Kidney epithelial cell (primary cell): ENCODE results near the gene CACNB2. TPM values are rescaled to one million over a fixed set of nuclear protein-coding genes. Genes with fewer than 3 reads are reported as not detected.

ENCODE experiments used
- DNase-seq: peaks from one replicate; pipeline ENCODE4 v3.0.0-alpha.2; 2010; ENCODE audit warnings: low read depth
- H3K27me3 ChIP-seq: 2 replicates; pipeline ENCODE4 v1.6.0; 2011; ENCODE audit warnings: low read length; ENCODE audit not compliant: control insufficient read depth, insufficient read depth
- H3K36me3 ChIP-seq: 2 replicates; pipeline ENCODE4 v1.5.1; 2011; ENCODE audit warnings: low read length; ENCODE audit not compliant: control insufficient read depth, insufficient read depth
- H3K4me3 ChIP-seq: 2 replicates; pipeline ENCODE4 v1.5.1; 2011; ENCODE audit warnings: low read depth, mild to moderate bottlenecking, control low read depth, low read length
- total RNA-seq: library from RNA; depleted of rRNA; stranded (reverse); fragments of >200 nt; gene quantifications from 2 replicates; pipeline ENCODE4 v1.2.3, GENCODE V29; 2015
- TF ChIP-seq, protein P1 (sequence below): IDR thresholded peaks from 2 replicates; pipeline ENCODE4 v1.5.1; 2011; ENCODE audit warnings: mild to moderate bottlenecking, moderate library complexity, low read length, control low read depth, inconsistent platforms; ENCODE audit not compliant: insufficient read depth, poor library complexity, severe bottlenecking

Gene CACNB2
- total RNA-seq, 1 donor from 2014 or later: 0.04 TPM

DNA sequence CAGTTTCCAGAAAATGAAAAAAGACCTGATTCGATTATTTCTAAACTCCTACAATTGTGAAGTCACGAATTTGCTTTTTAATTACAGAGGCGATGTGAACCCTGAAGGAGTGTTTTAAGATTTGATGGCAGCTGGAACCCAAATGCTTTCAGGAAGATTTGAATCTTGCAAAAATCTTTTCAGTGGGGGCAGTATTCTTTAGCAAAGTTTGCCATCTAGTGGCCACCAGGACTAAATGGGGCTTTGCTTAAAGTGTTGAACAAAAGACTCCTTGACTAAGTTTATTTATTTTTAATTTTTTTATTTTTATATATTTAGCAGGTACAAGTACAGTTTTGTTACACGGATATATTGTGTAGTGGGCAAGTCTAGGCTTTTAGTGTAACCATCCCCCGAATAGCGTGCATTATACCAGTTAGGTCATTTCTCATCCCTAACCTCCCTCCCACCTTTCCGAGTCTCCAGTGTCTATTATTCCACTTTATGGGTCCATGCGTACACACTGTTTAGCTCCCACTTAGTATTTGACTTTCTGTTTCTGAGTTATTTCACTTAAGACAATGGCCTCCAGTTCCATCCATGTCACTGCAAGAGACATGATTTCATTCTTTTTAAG, 98.8 kb downstream of the CACNB2 start:
- Histone ChIP-seq H3K36me3 (no peaks in the 10 kb centered on the region), H3K4me3 (no peak overlapping the region), H3K27me3 (no peaks in the 10 kb centered on the region)
- DNase-seq: no peak
- TF ChIP-seq, protein P1, sequence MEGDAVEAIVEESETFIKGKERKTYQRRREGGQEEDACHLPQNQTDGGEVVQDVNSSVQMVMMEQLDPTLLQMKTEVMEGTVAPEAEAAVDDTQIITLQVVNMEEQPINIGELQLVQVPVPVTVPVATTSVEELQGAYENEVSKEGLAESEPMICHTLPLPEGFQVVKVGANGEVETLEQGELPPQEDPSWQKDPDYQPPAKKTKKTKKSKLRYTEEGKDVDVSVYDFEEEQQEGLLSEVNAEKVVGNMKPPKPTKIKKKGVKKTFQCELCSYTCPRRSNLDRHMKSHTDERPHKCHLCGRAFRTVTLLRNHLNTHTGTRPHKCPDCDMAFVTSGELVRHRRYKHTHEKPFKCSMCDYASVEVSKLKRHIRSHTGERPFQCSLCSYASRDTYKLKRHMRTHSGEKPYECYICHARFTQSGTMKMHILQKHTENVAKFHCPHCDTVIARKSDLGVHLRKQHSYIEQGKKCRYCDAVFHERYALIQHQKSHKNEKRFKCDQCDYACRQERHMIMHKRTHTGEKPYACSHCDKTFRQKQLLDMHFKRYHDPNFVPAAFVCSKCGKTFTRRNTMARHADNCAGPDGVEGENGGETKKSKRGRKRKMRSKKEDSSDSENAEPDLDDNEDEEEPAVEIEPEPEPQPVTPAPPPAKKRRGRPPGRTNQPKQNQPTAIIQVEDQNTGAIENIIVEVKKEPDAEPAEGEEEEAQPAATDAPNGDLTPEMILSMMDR: peak; percentile 76

DNA sequence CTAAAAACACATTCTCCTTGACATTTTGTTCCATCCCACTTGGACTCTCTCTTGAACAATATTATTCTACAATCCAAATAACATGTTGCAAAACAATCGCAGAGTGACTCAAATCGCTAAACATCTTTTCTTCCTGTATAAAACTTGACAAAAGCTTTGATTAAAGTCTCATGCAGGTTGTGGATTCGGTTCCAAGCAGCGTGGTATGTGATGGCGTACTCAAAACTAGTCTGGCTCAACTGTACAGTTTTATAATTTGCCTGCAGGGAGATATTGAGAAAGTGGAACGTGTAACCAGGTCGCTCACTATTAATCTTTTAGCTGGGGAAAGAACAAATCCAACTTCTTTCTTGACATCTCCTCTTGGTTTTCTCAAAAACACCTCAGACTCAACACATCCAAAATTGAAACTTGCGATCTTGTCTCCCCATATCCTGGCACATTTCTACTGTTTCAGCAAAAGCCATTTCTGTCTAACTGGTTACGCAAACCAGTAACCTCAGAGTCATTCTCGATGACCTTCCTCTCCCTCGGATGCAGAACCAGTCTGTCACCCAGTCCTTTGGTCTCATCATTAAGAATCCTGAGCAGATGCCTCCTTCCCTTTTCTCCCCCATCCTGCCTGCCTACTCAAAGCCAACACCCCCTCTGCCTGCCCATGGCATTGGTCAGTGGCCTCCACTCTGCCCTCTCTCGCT, 100.1 kb downstream of the CACNB2 start:
- TF ChIP-seq, protein P1: no peak
- Histone ChIP-seq H3K27me3 (no peaks in the 10 kb centered on the region), H3K4me3 (no peak overlapping the region), H3K36me3 (no peaks in the 10 kb centered on the region)
- no peak for DNase-seq

- Histone ChIP-seq H3K27me3 (no peaks in the 10 kb centered on the region), H3K4me3 (no peak overlapping the region), H3K36me3 (no peaks in the 10 kb centered on the region)
- TF ChIP-seq, protein P1: no peak
- no peak for DNase-seq
Measured at GRCh38 chr10:18246967-18247366, 106.7 kb downstream of the CACNB2 start.

- DNase-seq: no peak
- H3K36me3 ChIP-seq: no peaks in the 10 kb centered on the region
- TF ChIP-seq, protein P1: no peak
- H3K4me3 ChIP-seq: no peak overlapping the region
- H3K27me3 ChIP-seq: no peaks in the 10 kb centered on the region
Measured at GRCh38 chr10:18252086-18252485, 111.9 kb downstream of the CACNB2 start.

GRCh38 chr10:18254086-18254485, 113.9 kb downstream of the CACNB2 start:
- no peak for DNase-seq
- no peaks in the 10 kb centered on the region for H3K27me3 ChIP-seq
- TF ChIP-seq, protein P1: no peak
- H3K36me3 ChIP-seq: no peaks in the 10 kb centered on the region
- H3K4me3 ChIP-seq: no peak overlapping the region
